K562 (cell line): ENCODE measurements around the gene RELCH. TPM values are rescaled to one million over a fixed set of nuclear protein-coding genes. Genes with fewer than 3 reads are reported as not detected.

Experiments
- ATAC-seq: fragments of 200-7000 bp; cut with Tn5 transposase; 3 replicates; pipeline ENCODE4 v1.9.1; 2020; ENCODE audit warnings: moderate library complexity
- BruUV-seq: library from RNA; stranded (reverse); fragments of 400-500 nt; replicated peaks from 2 replicates; lab custom pipeline; 2021; lab: Mats Ljungman, UMichigan
- CTCF ChIA-PET: fragments of 300-600 bp; formaldehyde crosslinking; extraction: SDS; loops from one replicate; lab custom pipeline; 2021; ENCODE audit warnings: low intra/inter-chr PET ratio; lab: Yijun Ruan, JAX
- POLR2A ChIA-PET: fragments of 300-600, 350-650 bp; sonication (Branson Sonifier 250); formaldehyde crosslinking; extraction: SDS; loops from one replicate; lab custom pipeline; 2021; ENCODE audit warnings: antibody characterized with exemption, inconsistent platforms; lab: Yijun Ruan, JAX
- DNase-seq, 4 experiments: peaks; one replicate each; pipeline versions ENCODE4 v3.0.0 to v3.0.0-alpha.2; 2011 to 2018; ENCODE audit warnings: low spot score in 3 of 4, mixed read lengths in 3 of 4; ENCODE audit errors: extremely low read depth in 1 of 4
- FAIRE-seq: peaks from 2 replicates; lab custom pipeline; 2011; peaks lifted over from hg19 to GRCh38; lab: Jason Lieb, UNC
- H2AFZ ChIP-seq: 2 replicates; pipeline ENCODE4 v1.6.0; 2011; ENCODE audit warnings: low read depth, low read length, control low read depth, inconsistent platforms
- H3K27ac ChIP-seq: fragments of 200-600 bp; 3 replicates; pipeline ENCODE4 v1.8.0; 2011; ENCODE audit warnings: low read depth, mild to moderate bottlenecking, control low read depth, inconsistent platforms, low read length, moderate library complexity, mixed read lengths; ENCODE audit errors: extremely low read depth
- H3K27me3 ChIP-seq, 2 experiments: fragments of 300-600 bp in 1 of 2; 2 replicates in 1 of 2; 3 replicates in 1 of 2; pipeline versions ENCODE4 v1.6.0 to v1.8.0; 2011; ENCODE audit warnings: inconsistent platforms in 2 of 2, low read length in 2 of 2, mild to moderate bottlenecking in 1 of 2, mixed read lengths in 1 of 2, moderate library complexity in 1 of 2; ENCODE audit not compliant: control insufficient read depth in 2 of 2, insufficient read depth in 2 of 2
- H3K36me3 ChIP-seq: fragments of 300-600 bp; 3 replicates; pipeline ENCODE4 v1.8.0; 2011; ENCODE audit warnings: mild to moderate bottlenecking, low read length, inconsistent platforms; ENCODE audit not compliant: control insufficient read depth, insufficient read depth
- H3K4me1 ChIP-seq, 2 experiments: fragments of 200-600 bp in 1 of 2; replicated peaks in 1 of 2; 2 replicates in 1 of 2; 3 replicates in 1 of 2; pipeline versions ENCODE4 v1.5.1 to v1.8.0; 2011; ENCODE audit warnings: inconsistent platforms in 2 of 2, low read length in 2 of 2, mild to moderate bottlenecking in 1 of 2, mixed read lengths in 1 of 2, moderate library complexity in 1 of 2; ENCODE audit not compliant: control insufficient read depth in 2 of 2, insufficient read depth in 2 of 2
- H3K4me2 ChIP-seq: 2 replicates; pipeline ENCODE4 v1.6.1; 2011; ENCODE audit warnings: low read length, control low read depth, inconsistent platforms, mixed read lengths; ENCODE audit not compliant: insufficient read depth
- H3K4me3 ChIP-seq: fragments of 200-600 bp; sonication (generic), shearing (Covaris generic); 2 replicates; pipeline ENCODE4 v1.5.1; 2016; ENCODE audit warnings: control low read depth, inconsistent platforms
- H3K79me2 ChIP-seq: fragments of 200-600 bp; 3 replicates; pipeline ENCODE4 v1.8.0; 2011; ENCODE audit warnings: low read length, inconsistent platforms; ENCODE audit not compliant: control insufficient read depth, insufficient read depth
- H3K9ac ChIP-seq, 2 experiments: 2 replicates each; pipeline versions ENCODE4 v1.6.0 to v1.6.1; 2011; ENCODE audit warnings: low read depth in 2 of 2, low read length in 2 of 2, control low read depth in 1 of 2, inconsistent platforms in 1 of 2, mild to moderate bottlenecking in 1 of 2, mixed read lengths in 1 of 2; ENCODE audit not compliant: insufficient read depth in 1 of 2
- H3K9me1 ChIP-seq: one replicate; pipeline ENCODE4 v1.6.0; 2011; ENCODE audit warnings: inconsistent platforms, mild to moderate bottlenecking, low read length, moderate library complexity; ENCODE audit not compliant: control insufficient read depth, insufficient read depth
- H3K9me3 ChIP-seq: replicated peaks from 2 replicates; pipeline ENCODE4 v1.5.1; 2011; ENCODE audit warnings: low read depth, low read length, inconsistent platforms; ENCODE audit not compliant: control insufficient read depth, insufficient read depth
- H4K20me1 ChIP-seq: replicated peaks from 2 replicates; pipeline ENCODE4 v1.6.1; 2011; ENCODE audit warnings: low read length, inconsistent platforms, mixed read lengths; ENCODE audit not compliant: control insufficient read depth, insufficient read depth
- ARID2 ChIP-seq: fragments of 450-650 bp; IDR thresholded peaks from 2 replicates; pipeline ENCODE4 v1.6.1; 2017; ENCODE audit warnings: antibody characterized with exemption, mild to moderate bottlenecking
- FOXM1 ChIP-seq, 2 experiments: fragments of 450-650 bp in 1 of 2; sonication (generic) in 1 of 2; formaldehyde crosslinking in 1 of 2; IDR thresholded peaks; 2 replicates each; pipeline versions ENCODE4 v1.6.1 to v1.9.0; 2017 to 2022; ENCODE audit warnings: low read depth in 2 of 2, mild to moderate bottlenecking in 2 of 2, missing genetic modification reagents in 1 of 2, moderate library complexity in 1 of 2
- STAG1 ChIP-seq: sonication (generic); formaldehyde crosslinking; IDR thresholded peaks from 2 replicates; pipeline ENCODE4 v1.5.0; 2020; ENCODE audit warnings: missing genetic modification reagents, borderline replicate concordance
- ZNF584 ChIP-seq: fragments of 200-800 bp; sonication (Bioruptor generic); IDR thresholded peaks from 2 replicates; pipeline ENCODE4 v1.6.1; 2016; ENCODE audit warnings: low read depth, mild to moderate bottlenecking, missing genetic modification characterization, missing compliant biosample characterization
- WGBS: fragments of 100-300 bp; shearing (Covaris generic); methylation state at CpG from one replicate; pipeline ENCODE4 v1.1.6; 2016; ENCODE audit warnings: low coverage, mixed read lengths; ENCODE audit not compliant: insufficient coverage; ENCODE audit errors: missing lambda C conversion rate; 5-methylcytosine and 5-hydroxymethylcytosine counted together
- in situ Hi-C: fragments of 300-500 bp; cut with MboI; formaldehyde crosslinking; loops from 4 replicates; pipeline ENCODE4 v1.15.0; 2018; ENCODE audit warnings: inconsistent platforms, mixed read lengths
- intact Hi-C: fragments of 100-400 bp; cut with micrococcal nuclease; formaldehyde crosslinking; loops from 2 replicates; pipeline ENCODE4 v1.14.2; 2022
- polyA plus RNA-seq, 8 experiments: library from polyadenylated mRNA; depleted of rRNA in 4 of 8; stranded (reverse) in 5 of 8; unstranded in 3 of 8; fragments of >200 nt; fragmentation: Nextera tagmentation in 2 of 8; fragmentation: Illumina TruSeq in 1 of 8; extraction: Ambion mirVana in 2 of 8; extraction: Trizol in 1 of 8; gene quantifications; 2 replicates each; pipeline versions ENCODE4 v1.2.1 to v1.2.3, GENCODE V29; 2011 to 2014; ENCODE audit warnings: inconsistent platforms in 1 of 8, missing spikeins in 1 of 8
- total RNA-seq, 7 experiments: library from RNA; depleted of rRNA in 6 of 7; stranded (reverse); fragments of >200 nt in 6 of 7; fragmentation: Illumina TruSeq in 2 of 7; extraction: Trizol in 2 of 7; gene quantifications; 2 replicates each; pipeline versions ENCODE4 v1.2.1 to v1.2.3, GENCODE V29; 2011 to 2021; ENCODE audit warnings: low replicate concordance in 1 of 7
- TF ChIP-seq, protein P1 (sequence below): sonication (generic); formaldehyde crosslinking; IDR thresholded peaks from 2 replicates; pipeline ENCODE4 v1.8.1; 2022; ENCODE audit warnings: missing genetic modification reagents
- TF ChIP-seq, protein P2 (sequence below): fragments of 250-450 bp; sonication (Bioruptor Pico); IDR thresholded peaks from 2 replicates; pipeline ENCODE4 v1.5.1; 2021; ENCODE audit warnings: mild to moderate bottlenecking

The RELCH gene
- total and polyA plus RNA-seq, 9 of the 15 experiments (the other 6 are each of a cell fraction or from before 2014, with no cell fraction given) = 1.4 to 13.6 (median 7.6) TPM

DNA sequence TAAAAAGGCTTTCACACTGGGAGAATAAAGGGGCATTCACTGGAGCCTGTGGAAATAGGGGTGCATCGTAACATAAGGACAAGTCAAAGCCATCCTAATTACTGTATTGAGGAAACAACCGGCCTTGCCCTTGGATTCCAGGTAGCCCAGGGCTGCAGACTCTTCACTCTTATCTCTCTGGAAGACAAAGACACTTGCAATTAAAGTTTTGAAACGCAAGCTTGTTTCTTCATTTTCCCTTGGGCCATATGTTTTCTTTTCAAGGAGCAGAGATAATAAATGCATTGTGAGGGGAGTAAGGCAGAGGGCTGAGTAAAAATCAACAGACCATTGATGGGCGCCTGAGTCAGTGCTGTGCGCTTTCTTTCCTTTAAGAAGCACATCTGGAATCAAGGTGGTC, 149.6 kb downstream of the RELCH start (continued):
- TF ChIP-seq, protein P1, sequence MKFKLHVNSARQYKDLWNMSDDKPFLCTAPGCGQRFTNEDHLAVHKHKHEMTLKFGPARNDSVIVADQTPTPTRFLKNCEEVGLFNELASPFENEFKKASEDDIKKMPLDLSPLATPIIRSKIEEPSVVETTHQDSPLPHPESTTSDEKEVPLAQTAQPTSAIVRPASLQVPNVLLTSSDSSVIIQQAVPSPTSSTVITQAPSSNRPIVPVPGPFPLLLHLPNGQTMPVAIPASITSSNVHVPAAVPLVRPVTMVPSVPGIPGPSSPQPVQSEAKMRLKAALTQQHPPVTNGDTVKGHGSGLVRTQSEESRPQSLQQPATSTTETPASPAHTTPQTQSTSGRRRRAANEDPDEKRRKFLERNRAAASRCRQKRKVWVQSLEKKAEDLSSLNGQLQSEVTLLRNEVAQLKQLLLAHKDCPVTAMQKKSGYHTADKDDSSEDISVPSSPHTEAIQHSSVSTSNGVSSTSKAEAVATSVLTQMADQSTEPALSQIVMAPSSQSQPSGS (CRISPR knock-in tag) = no peak
- no peak for TF ChIP-seq STAG1 (CRISPR knock-in tag)
- no peak for TF ChIP-seq ZNF584
- TF ChIP-seq, protein P2, sequence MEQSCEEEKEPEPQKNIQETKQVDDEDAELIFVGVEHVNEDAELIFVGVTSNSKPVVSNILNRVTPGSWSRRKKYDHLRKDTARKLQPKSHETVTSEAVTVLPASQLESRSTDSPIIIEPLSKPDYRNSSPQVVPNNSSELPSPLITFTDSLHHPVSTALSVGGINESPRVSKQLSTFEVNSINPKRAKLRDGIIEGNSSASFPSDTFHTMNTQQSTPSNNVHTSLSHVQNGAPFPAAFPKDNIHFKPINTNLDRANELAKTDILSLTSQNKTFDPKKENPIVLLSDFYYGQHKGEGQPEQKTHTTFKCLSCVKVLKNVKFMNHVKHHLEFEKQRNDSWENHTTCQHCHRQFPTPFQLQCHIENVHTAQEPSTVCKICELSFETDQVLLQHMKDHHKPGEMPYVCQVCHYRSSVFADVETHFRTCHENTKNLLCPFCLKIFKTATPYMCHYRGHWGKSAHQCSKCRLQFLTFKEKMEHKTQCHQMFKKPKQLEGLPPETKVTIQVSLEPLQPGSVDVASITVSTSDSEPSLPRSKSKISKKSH = no peak

DNA sequence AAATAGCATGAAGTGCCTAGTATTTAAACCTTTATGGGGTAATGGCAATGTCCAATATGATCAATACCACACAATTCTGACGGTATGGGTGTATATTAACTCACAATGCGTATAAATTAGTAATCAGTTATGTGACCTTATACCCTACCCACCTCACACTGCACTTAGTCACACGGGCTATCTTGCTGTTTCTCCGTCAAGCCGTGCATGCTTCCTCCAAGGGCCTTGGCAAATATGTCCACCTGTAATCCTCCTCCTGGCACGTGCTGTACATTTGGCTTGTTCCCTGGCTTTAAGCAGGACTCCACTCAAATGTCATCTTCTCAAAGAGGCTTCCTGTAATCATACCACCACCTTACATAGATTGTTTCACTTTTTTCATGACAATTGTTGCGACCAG, 150.3 kb downstream of the RELCH start:
- peaks cover 22 to 41% of the 10 kb centered on the region in 2 experiments for H3K27me3 ChIP-seq
- in situ Hi-C loops = no loop called here
- FAIRE-seq = no peak
- intact Hi-C loops = no loop called here
- no TSS peak for BruUV-seq
- TF ChIP-seq ARID2 (no peak), FOXM1 (IDR thresholded peaks at IDR 0.05; ENCODE audit: low read depth) (no peak), FOXM1 (CRISPR knock-in tag; IDR thresholded peaks at IDR 0.05; ENCODE audit: low read depth) (no peak)
- TF ChIP-seq, all 486 proteins: peak for 0
- Histone ChIP-seq H3K9me3 (no peaks in the 10 kb centered on the region), H2AFZ (no peak overlapping the region), H3K9ac (no peak overlapping the region), H3K9me1 (no peaks in the 10 kb centered on the region), H3K79me2 (no peaks in the 10 kb centered on the region), H3K4me3 (no peak overlapping the region), H3K36me3 (no peaks in the 10 kb centered on the region), H3K4me2 (no peak overlapping the region), H4K20me1 (peaks cover 8% of the 10 kb centered on the region; the same call in 1 of the 2 replicates), H3K4me1 (no peaks in the 10 kb centered on the region; a peak in 1 of 5 replicates), H3K27ac (no peak overlapping the region)
- CTCF ChIA-PET = no interaction called here
- ATAC-seq (no peak), DNase-seq (no peak)
- POLR2A ChIA-PET = no interaction called here
- WGBS = 5% methylated on average over 7 of the region's 7 CpGs
